GM19324 (cell line): ENCODE measurements around the gene CELA3B.
"Not testable (repeated sequence)": the region's sequence is repeated elsewhere in the genome, so short reads cannot be mapped to it uniquely, and the experiment has no call there.

Experiments used
- ATAC-seq: cut with Tn5 transposase; IDR thresholded peaks from one replicate; pipeline ENCODE4 v1.9.1; 2021; ENCODE audit warnings: mild to moderate bottlenecking, moderate library complexity; ENCODE audit not compliant: unreplicated experiment, low FRiP score

The CELA3B gene, protein sequence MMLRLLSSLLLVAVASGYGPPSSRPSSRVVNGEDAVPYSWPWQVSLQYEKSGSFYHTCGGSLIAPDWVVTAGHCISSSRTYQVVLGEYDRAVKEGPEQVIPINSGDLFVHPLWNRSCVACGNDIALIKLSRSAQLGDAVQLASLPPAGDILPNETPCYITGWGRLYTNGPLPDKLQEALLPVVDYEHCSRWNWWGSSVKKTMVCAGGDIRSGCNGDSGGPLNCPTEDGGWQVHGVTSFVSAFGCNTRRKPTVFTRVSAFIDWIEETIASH

DNA sequence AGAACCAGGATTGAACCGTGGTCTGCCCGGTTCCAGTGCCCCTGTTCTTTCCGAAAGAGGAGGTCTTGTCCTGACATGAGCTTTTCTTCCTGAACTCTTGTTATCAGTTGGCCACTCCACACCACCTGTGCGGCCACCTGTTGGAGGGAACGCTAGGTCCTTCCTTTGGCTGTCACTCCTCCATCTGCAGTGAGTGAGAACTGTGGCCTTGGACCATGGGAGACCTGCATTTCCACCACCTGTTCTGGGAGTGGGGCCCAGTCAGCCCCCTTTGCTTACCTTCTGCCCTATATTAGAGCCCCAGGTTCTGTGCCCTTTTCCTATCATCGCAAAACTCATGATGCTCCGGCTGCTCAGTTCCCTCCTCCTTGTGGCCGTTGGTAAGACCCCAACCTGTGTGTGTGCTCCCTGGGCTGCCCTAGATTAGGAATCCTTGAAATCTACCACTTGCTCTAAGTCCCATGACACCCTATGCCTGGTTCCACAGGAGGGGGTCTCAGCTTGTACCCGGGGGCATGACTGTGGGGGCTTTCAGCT is at the start of gene CELA3B:
CELA3B (plus strand) TSS at position 320 of the 537 bp plus-strand sequence; CDS start at position 338, 18 bp downstream.
- ATAC-seq, result not testable (repeated sequence)

DNA sequence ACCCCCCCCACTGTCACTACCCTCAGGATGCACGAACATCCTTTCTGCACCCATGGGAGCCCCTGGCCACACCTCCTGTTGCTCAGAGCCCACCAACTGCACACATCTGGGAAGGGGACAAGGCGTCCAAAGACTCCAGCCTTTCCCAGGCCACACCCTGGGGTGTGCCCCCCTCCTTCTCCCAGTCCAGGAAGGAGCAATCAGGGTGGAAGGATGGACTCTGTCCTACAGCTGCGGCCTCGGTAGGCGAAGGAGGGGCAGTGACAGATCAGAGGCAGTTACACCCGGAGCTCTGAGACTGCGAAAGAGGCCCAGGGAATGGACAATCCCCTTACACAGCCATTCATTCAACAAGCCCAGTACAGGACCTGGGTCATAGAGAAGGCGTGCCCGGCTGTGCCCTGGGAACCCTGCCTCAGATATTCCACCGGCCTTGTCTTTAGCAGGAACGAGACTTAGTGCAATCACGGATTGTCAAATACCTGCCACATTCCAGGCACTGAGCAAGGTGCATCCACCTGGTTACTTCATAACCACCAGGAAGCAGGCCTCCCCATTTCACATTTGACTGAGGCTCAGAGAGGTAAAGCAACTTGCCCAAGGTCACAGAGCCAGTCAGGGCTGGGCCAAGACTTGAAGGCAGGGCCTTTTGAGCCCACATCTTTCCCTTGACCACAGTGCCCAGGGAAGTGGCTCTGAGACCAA is 49.1 kb upstream of the CELA3B start:
- ATAC-seq, result no peak

DNA sequence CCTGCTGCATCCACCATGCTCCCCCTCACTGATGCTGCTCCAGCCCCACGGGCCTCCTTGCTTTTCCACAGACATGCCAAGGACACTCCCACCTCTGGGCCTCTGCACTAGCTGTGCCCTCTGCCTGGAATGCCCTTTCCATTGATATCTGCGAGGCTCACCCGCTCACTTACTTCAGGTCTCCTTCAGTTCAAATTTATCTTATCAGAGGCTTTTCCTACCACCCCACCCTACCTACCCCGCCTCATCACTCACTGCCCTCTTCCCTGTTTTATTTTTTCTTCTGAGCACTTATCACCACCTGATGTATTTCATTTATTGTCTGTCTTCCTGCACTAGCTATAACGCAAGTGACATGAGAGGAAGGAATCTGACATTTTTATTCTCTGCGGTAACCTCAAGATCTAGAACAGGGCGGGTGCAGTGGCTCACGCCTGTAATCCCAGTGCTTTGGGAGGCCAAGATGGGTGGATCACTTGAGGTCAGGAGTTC is 46.7 kb upstream of the CELA3B start:
- ATAC-seq, result no peak

DNA sequence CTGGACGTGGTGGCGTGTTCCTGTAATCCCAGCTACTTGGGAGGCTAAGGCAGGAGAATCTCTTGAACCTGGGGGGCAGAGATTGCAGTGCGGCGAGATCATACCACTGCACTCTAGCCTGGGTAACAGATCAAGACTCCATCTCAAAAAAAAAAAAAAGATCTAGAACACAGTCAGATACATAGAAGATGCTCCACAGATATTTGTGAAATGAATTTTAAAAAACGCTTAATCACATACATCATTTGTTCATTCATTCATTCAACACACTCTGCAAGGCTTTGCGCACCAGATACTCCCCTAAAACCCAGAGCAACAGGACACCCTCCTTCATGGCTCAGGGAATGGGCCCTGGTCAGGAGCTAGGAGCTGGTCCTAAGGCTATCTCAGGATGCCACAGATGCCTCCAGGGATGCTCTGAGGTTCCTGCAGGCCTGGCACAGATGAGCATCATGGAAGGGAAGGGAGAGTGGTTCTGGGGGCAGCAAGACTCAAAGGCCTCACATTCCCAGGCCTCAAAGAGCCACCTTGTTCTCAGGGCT is 46.1 kb upstream of the CELA3B start:
- no peak for ATAC-seq

DNA sequence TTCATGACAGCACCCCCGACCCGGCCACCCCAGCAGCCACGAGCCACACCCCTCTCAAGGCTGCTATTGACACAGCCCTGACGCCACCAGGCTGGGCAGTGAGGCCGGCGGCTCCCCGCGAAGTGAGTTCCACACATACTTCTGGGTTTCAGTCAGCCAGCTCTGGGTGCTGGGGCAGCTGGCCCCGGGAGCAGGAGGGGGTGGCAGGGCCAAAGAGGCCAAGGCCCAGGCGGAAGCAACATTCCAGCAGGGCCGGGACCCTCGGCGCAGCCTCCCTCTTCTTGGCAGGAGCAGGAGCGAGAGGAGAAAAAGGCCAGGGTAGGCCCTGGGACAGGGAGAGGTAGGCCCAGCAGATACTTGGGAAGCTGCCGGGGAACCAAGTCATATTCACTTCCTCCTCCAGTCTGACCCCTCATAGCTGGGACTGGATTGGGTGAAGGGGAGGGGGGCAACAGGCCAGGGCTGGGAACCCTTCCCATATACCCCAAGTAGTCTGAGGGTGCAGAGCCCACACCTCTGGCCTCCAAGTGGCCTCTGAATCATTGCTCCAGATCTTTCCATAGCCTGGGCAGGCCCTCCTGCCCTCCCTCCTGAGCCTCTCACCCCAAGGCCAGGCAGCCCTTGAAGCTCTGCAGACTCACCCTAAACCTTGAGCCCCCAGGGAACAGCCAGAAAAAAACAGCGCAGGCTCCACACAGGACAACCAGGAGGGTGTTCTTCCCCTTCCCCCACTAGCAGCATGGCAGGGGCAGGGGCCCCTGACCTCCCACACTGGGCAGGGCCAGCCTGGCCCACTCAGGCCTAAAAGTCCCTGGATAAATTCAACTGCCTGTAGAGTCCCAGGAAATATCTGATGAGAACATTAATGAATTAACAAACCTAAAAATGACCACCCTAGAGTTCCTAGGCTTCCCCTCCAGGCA is 45.4 kb upstream of the CELA3B start:
- no peak for ATAC-seq

DNA sequence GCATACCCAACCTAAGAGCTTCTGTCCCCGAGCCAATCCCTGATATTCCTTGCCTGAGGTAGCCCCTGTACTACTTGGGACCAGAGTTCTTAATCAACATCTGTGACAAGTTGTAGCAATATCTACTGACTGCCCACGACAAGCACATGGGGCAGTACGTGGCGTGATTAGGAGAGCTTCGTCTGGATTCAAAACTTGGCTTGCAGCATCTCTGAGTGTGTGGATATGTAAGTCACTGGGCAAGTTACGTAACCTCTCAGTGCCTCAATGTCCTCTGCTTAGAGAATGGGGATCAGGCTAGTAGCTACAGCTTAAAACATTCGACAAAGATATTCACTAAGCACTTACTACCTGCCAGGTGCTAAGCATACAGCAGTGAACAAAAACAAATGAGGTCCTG is 44.7 kb upstream of the CELA3B start:
- ATAC-seq, result no peak

DNA sequence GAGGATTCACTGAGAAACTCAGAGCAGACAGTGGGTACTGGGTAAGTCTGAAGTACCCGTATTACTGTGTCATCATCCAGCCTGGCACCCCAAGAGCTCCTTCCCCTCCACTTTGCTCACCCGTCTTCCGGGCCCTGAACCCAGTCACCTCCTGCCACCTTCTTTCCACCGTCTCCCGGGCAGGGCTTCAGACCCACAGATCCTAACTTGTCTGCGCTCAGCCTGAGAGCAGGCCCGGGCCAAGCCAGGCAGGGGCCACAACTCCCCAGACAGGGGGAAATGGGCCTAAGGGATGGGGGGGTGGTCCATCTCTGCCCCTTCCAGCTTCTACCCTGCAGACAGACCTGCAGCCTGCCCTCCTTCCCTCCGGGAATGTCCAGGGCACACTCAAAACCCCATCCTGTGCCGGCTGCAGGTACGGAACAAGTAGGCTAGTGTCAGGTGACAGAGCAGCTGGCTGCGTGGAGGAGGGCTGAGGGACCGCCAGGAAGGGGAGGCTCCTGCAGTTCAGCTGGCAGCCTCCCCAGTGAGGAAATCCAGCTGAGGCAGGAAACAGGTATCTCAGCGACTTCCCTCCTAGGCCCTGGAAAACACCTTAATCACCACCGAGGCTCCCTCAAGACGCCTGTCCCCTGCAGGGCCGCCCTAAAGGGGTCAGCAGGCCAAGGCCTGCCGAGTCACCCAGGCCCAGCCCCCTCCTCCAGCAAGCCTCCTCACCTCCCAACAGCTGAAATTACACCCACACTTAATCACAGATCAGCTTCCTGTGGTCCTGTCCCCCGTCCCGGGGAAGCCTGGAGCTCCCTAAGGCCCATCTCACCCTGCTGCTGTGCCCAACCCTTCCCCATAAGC is 43.2 kb upstream of the CELA3B start:
- ATAC-seq, result no peak

DNA sequence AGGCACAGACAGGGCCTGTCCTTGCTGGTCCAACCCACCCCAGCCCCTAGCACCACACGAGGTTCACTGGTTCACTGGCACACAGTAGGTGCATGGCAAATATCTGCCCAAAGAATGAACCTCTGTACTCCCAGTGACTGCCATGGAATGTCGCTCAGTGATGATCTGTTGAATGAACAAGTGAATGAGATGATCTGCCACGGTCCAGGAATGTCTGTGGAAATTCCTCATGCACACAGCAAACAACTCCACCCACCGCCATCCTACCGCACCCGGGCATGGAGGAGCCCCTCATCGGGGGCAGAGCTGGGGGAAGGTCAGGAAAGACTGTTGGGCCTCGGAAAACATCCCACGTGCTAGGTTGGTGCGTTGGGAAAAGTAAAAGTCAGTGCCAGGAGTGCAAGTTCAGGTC is 41.4 kb upstream of the CELA3B start:
- ATAC-seq, result no peak

DNA sequence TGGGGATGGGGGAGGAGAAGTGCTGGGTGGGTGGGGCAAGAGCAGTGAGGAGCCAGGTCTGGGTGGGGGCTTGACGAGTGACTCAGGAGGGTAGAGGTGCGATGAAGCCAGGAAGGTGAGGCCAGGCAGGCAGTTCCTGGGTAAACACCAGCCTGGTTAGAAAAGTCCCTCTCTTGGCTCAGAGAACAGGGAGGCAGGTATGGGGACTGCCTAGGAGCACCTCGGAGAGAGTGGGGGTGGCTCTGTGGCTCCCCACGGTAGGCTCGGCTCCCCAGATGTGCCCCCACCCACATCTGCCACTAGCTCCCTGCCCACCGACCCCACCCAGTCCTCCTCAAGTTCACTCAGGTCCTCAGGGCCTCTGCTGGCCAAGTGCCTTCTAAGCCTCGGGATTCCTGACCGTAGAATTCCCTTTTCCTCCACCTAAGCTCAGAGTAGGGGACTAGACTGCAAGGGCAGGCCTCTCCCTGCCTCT is 40.9 kb upstream of the CELA3B start:
- no peak for ATAC-seq

DNA sequence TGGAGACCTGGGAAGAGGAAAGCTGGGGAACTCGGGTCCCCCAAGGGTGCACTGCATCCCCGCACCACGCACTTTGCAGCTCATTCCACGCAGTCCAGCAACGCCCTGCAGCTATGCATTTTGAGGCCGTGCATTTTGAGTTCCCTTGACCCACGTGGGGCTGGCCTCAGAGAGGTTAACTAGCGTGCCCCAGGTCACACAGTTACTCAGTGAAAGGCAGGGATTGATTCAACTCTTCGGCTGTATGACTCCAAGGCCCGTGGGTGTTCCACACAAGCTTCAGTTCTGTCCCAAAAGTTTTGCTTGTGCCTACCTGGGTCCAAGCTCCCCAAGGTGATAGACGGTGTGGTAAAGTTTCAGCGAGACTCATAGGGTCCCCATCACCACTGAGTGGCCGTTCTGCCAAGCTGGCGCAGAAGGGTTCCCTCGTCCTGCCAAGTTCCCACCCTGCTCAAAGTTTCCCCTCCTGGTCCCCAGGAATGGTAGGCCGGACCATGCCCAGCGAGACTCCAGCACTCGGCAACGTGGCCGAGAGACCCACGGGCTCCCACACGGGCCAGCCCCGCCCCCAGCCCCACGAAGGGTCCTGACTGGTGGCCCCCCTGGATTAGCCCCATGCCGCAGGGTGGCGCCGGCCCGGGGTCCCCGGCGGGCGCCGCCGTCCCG is 40.3 kb upstream of the CELA3B start:
- ATAC-seq, result peak; percentile 7

DNA sequence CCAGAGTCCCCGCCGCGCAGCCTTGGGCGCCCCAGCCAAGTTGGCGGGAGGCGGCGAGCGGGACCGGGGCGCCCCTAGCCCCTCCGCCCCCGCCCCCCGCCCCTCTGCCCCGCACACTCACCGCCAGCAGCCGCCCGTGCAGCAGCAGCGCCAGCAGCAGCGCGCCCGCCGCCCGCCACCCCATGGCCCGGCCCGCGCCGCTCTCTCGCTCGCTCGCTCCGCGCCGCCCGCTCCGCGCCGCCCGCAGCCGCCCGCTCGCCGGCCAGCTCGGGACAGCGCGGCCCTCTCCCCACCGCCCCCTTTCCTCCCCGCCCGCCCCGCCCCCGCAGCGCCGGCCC is 39.8 kb upstream of the CELA3B start, which contains the start of gene HSPG2:
HSPG2 (minus strand) TSS at position 277 of the 338 bp plus-strand sequence; CDS start at position 184, 93 bp downstream.
- peak; percentile 19 for ATAC-seq

DNA sequence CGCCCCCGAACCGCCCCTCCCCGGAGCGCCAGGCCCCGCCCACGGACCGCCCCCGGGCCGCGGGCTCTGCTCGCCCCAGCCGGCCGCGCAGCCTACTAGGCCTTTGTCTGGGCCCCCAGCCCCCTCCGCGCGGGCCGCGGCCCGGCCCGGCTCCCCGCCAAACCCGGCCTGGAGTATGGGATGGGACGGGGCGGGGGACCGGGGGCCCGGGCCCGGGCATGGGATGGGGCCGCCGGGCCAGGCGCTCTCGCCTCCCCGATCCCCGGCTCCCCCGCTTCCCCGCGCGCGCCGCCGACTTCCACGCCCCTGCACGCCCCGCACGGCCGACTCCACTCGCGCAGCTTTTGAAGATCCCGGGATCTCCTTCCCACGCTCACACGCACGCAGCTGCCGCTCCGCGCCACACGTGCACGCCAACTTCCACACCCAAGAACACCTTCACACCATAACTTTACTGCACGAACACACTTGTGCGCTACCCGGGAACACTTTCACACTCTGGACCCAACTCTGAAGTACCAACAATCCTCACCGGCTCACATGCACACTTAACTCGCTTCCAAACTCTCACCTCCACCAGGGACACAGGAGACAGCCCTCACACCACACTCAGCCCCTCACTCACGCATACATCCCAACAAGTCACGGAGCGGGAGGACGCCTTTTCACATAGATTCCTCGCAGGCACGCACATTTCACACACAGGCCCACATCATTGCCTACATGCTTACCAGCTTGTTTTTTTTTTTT is 39.3 kb upstream of the CELA3B start:
- ATAC-seq, result peak; percentile 43

DNA sequence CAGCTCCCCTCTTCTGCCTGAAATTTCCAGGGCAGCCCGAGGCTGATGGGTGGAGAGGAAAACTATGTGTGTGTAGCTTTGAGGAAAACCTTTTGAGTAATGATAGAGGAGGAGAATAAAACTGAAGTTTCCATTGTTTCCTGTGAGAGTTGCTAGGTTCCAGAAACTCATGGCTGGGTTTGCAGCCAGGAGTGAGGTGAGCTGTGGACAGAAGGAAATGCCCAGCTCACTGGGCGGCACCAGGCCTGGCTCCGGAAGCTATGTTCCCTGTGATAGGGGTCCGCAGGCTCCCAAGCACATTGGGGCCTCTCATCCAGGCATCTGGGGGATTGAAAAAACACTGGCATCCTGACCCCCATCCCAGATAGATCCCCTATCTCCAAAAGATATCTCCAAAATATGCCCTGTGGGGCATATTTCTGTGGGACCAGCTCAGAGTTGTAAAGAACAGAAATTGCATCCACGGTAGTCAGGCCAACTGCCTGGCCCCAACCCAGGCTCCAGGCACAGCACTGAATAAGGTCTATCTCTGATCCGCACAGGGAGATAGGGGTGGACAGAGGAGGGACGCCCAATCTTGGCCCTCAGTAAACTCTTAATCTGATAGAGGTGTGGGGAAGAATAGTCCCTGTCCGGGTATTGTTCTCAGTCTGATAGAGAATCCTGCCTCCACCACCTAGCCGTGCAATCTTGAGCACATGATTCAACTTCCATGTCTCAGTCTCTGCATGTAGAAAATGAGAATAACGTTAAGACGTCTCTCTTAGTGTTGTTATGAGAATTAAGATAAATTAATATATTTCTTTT is 37.9 kb upstream of the CELA3B start:
- no peak for ATAC-seq

DNA sequence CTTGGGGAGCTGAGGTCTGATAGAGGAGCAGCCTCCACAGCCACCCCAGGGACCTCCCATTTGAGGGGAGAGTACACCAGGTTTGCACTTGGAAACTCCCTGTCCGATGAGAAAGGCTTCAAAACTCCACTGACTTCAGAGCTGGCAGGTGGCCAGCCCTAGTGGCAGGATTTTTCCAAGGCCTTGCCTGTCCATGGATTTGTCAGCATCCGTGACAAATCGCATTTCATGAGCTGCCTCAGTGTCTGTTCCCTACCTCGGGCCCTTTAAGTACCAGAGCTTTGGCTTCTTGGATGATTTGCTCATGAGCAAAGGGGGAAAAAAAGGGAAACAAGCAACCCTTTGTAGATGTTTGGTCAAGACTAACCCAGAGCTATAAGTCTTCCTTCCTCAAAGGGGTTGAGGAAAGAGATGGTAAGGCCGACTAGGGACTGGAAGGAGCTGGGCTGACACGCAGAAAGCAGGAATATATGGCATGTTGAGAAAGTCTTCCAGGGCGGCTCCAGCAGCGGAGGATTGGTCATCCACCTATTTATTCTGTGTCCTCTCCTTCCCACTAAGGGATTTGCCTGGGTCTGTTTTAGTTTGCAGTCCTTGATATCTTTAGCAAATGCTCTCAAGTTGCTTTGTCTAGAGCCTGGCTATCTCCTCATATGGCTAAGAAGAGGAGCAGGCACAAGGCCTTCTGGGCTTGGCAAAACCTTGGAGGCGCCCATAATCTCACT is 37.0 kb upstream of the CELA3B start:
- no peak for ATAC-seq

DNA sequence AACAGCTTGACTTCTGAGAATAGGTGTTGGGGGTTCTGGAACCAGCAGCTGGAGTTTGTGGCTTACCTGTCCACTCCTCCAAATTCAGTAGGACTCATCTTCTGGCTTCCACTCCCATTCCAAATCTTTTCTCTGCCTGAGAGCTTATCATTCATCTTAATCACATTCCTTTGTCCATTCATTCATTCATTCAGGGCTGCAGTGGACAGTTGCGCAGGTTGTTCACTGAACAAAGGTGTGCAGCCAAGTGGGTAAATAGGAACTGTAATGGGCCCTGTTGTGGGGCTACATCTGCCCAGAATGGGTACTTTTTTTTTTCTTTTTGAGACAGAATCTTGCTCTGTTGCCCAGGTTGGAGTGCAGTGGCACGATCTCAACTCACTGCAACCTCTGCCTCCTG is 36.3 kb upstream of the CELA3B start:
- ATAC-seq, result no peak

DNA sequence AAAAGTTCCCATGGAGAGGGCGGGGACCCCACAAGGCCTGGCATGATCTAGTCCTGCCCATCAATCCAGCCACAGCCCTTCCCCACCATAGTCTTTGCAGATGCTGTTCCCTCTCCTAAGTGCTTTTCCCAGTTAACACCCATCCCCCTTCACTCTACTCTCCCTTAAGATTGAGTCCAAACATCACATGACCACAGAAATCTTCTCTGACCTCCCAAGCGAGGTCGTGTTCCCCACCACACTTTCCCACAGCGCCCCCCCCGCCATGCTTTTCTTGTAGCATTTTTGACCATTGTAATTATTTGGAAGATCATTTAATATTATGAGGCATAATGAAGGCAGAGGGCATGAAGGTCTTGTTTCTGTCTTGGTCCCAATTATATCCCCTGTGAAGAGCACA is 35.5 kb upstream of the CELA3B start:
- ATAC-seq, result no peak

DNA sequence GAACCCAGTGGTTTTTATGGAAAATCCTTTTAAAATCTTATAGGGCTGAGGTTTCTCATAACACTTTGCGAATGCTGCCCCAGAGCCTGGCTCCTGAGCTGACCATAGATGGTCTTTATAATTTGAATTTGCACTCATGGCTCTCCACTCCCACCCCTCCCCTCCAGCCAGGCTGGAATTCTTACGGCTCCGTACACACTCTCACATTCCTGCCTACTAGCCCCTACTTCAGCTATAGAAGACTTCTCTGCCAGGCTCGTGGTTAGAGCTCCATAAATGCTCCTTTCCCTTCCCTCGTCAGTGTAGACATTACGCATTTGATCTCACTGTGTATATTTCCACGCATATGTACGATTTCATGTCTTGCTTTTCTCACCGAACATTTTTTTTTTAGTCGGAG is 34.4 kb upstream of the CELA3B start:
- ATAC-seq, result no peak
